ENCODE measurements around the gene FAM171A1. TPM values are rescaled to one million over a fixed set of nuclear protein-coding genes. Genes with fewer than 3 reads are reported as not detected.

FAM171A1 gene
- total RNA-seq, 1 donor from 2014 or later, result 28.2 TPM

GRCh38 chr10:15316871-15317464, 54.1 kb downstream of the FAM171A1 start:
- Histone ChIP-seq H3K9ac (no peak overlapping the region), H3K4me1 (peaks cover 6% of the 10 kb centered on the region)
- H3K27me3 Mint-ChIP-seq (ENCODE audit: insufficient read depth, low read depth), result peaks cover 2% of the 10 kb centered on the region

GRCh38 chr10:15316145-15316544, 54.9 kb downstream of the FAM171A1 start:
- H4K20me1 ChIP-seq (ENCODE audit: low read depth), result peaks cover 7% of the 10 kb centered on the region
- Mint-ChIP-seq H3K9me3 (no peaks in the 10 kb centered on the region), H3K27me3 (ENCODE audit: insufficient read depth, low read depth) (peaks cover 2% of the 10 kb centered on the region), H3K27ac (no peak overlapping the region), H3K4me1 (peaks cover 31% of the 10 kb centered on the region), H3K36me3 (peaks cover 9% of the 10 kb centered on the region), H3K4me3 (no peak overlapping the region)
- H3K9me3 ChIP-seq (ENCODE audit: low read depth), result no peaks in the 10 kb centered on the region
- no peaks in the 10 kb centered on the region for H3K36me3 ChIP-seq
- H3K4me3 ChIP-seq, result no peak overlapping the region
- H3K9ac ChIP-seq, result no peak overlapping the region
- no peaks in the 10 kb centered on the region for H3K27me3 ChIP-seq
- no peak for DNase-seq (ENCODE audit: low spot score)
- H3K79me2 ChIP-seq (ENCODE audit: low read depth), result no peaks in the 10 kb centered on the region
- peaks cover 6% of the 10 kb centered on the region for H3K4me1 ChIP-seq
- no peak overlapping the region for H3K27ac ChIP-seq
- no peak overlapping the region for H2AFZ ChIP-seq (replicated peaks)
- no peak for TF ChIP-seq CTCF (IDR thresholded peaks at IDR 0.05)
- TF ChIP-seq EZH2phosphoT487 (IDR thresholded peaks at IDR 0.05), result no peak
- TF ChIP-seq EZH2 (IDR thresholded peaks at IDR 0.05), result no peak
- H3F3A ChIP-seq (ENCODE audit: low read depth), result no peaks in the 10 kb centered on the region
- H3K4me2 ChIP-seq, result no peak overlapping the region

More at GRCh38 chr10:15316871-15317464, 54.1 kb downstream of the FAM171A1 start:
- Histone ChIP-seq H3K36me3 (no peaks in the 10 kb centered on the region), H3K9me3 (ENCODE audit: low read depth) (no peaks in the 10 kb centered on the region), H3K27me3 (no peaks in the 10 kb centered on the region), H4K20me1 (ENCODE audit: low read depth) (peaks cover 4% of the 10 kb centered on the region), H3K4me3 (no peak overlapping the region), H3K4me2 (no peak overlapping the region), H3K27ac (no peak overlapping the region), H3K79me2 (ENCODE audit: low read depth) (no peaks in the 10 kb centered on the region), H2AFZ (replicated peaks) (no peak overlapping the region), H3F3A (ENCODE audit: low read depth) (no peaks in the 10 kb centered on the region)
- Mint-ChIP-seq H3K9me3 (no peaks in the 10 kb centered on the region), H3K4me3 (no peak overlapping the region), H3K27ac (peak overlapping the region; percentile 20), H3K36me3 (peaks cover 9% of the 10 kb centered on the region), H3K4me1 (peaks cover 29% of the 10 kb centered on the region)
- TF ChIP-seq CTCF (IDR thresholded peaks at IDR 0.05), result no peak
- no peak for TF ChIP-seq EZH2 (IDR thresholded peaks at IDR 0.05)
- no peak for TF ChIP-seq EZH2phosphoT487 (IDR thresholded peaks at IDR 0.05)
- DNase-seq (ENCODE audit: low spot score), result no peak

GRCh38 chr10:15315286-15315685, 55.8 kb downstream of the FAM171A1 start:
- Histone ChIP-seq H3K4me3 (no peak overlapping the region), H3K36me3 (no peaks in the 10 kb centered on the region), H4K20me1 (ENCODE audit: low read depth) (peaks cover 10% of the 10 kb centered on the region), H2AFZ (replicated peaks) (no peak overlapping the region), H3K4me1 (peaks cover 6% of the 10 kb centered on the region), H3F3A (ENCODE audit: low read depth) (no peaks in the 10 kb centered on the region), H3K79me2 (ENCODE audit: low read depth) (no peaks in the 10 kb centered on the region), H3K27me3 (no peaks in the 10 kb centered on the region), H3K9ac (no peak overlapping the region), H3K4me2 (no peak overlapping the region), H3K9me3 (ENCODE audit: low read depth) (no peaks in the 10 kb centered on the region), H3K27ac (no peak overlapping the region)
- DNase-seq (ENCODE audit: low spot score), result no peak
- TF ChIP-seq CTCF (IDR thresholded peaks at IDR 0.05), result no peak
- H3K4me1 Mint-ChIP-seq, result peaks cover 31% of the 10 kb centered on the region
- H3K9me3 Mint-ChIP-seq, result no peaks in the 10 kb centered on the region
- H3K27me3 Mint-ChIP-seq (ENCODE audit: insufficient read depth, low read depth), result peaks cover 2% of the 10 kb centered on the region
- peaks cover 9% of the 10 kb centered on the region for H3K36me3 Mint-ChIP-seq
- no peak overlapping the region for H3K27ac Mint-ChIP-seq
- no peak overlapping the region for H3K4me3 Mint-ChIP-seq
